GM19351 (cell line): ENCODE measurements around the gene C1QC.

Experiments used
- ATAC-seq: cut with Tn5 transposase; IDR thresholded peaks from one replicate; pipeline ENCODE4 v1.9.1; 2021; ENCODE audit warnings: mild to moderate bottlenecking, moderate library complexity; ENCODE audit not compliant: unreplicated experiment

C1QC gene

GRCh38 chr1:22619252-22619651 is 24.2 kb upstream of the C1QC start:
- ATAC-seq: no peak

GRCh38 chr1:22619798-22620197 is 23.6 kb upstream of the C1QC start:
- no peak for ATAC-seq

- no peak for ATAC-seq
These were observed 21.7 kb upstream of the C1QC start for GRCh38 chr1:22621761-22622160.

GRCh38 chr1:22625262-22625925 is 18.0 kb upstream of the C1QC start:
- no peak for ATAC-seq

GRCh38 chr1:22626237-22627157 is 16.9 kb upstream of the C1QC start:
- ATAC-seq: no peak

- no peak for ATAC-seq
These were observed 16.1 kb upstream of the C1QC start for GRCh38 chr1:22627331-22627730.

- no peak for ATAC-seq
These were observed 14.6 kb upstream of the C1QC start for GRCh38 chr1:22628698-22629444.

- no peak for ATAC-seq
These were observed 13.5 kb upstream of the C1QC start for GRCh38 chr1:22629886-22630285.

- no peak for ATAC-seq
These were observed 9.6 kb upstream of the C1QC start for GRCh38 chr1:22633697-22634463.

GRCh38 chr1:22635436-22635835 is 8.0 kb upstream of the C1QC start:
- no peak for ATAC-seq

GRCh38 chr1:22636353-22636752 is 7.1 kb upstream of the C1QC start, which contains the start of gene C1QA:
C1QA (plus strand) TSS chr1:22636628; CDS start chr1:22637617, 989 bp downstream.
- no peak for ATAC-seq

GRCh38 chr1:22636927-22637326 is 6.5 kb upstream of the C1QC start:
- no peak for ATAC-seq

- no peak for ATAC-seq
These were observed 5.5 kb upstream of the C1QC start for GRCh38 chr1:22637907-22638445.

GRCh38 chr1:22638476-22639234 is 4.8 kb upstream of the C1QC start:
- no peak for ATAC-seq

GRCh38 chr1:22639286-22639685 is 4.1 kb upstream of the C1QC start:
- no peak for ATAC-seq

GRCh38 chr1:22641247-22641646 is 2.2 kb upstream of the C1QC start:
- ATAC-seq: no peak

- no peak for ATAC-seq
These were observed 1.4 kb upstream of the C1QC start for GRCh38 chr1:22641906-22642636.

GRCh38 chr1:22643928-22644327 is 495 bp downstream of the C1QC start:
- no peak for ATAC-seq

- no peak for ATAC-seq
These were observed 2.5 kb downstream of the C1QC start for GRCh38 chr1:22645931-22646330.
